GM18873 (cell line): Measurements from ENCODE around the gene CLDN14.
"Not testable (repeated sequence)": the region's sequence is repeated elsewhere in the genome, so short reads cannot be mapped to it uniquely, and the experiment has no call there.

Source experiments
- ATAC-seq: cut with Tn5 transposase; IDR thresholded peaks from one replicate; pipeline ENCODE4 v1.9.1; 2021; ENCODE audit warnings: mild to moderate bottlenecking, moderate library complexity, moderate number of reproducible peaks; ENCODE audit not compliant: unreplicated experiment, low FRiP score

The CLDN14 gene

GRCh38 chr21:36502365-36502764 lies 22.4 kb upstream of the CLDN14 start:
- ATAC-seq, result no peak

GRCh38 chr21:36501589-36501892 lies 21.6 kb upstream of the CLDN14 start:
- no peak for ATAC-seq

GRCh38 chr21:36499578-36500471 lies 19.9 kb upstream of the CLDN14 start:
- no peak for ATAC-seq

- no peak for ATAC-seq
These were observed 14.6 kb upstream of the CLDN14 start for GRCh38 chr21:36494557-36494956.

GRCh38 chr21:36491209-36491910 lies 11.4 kb upstream of the CLDN14 start:
- ATAC-seq, result no peak

GRCh38 chr21:36489776-36490165 lies 9.8 kb upstream of the CLDN14 start:
- ATAC-seq, result no peak

- ATAC-seq, result no peak
These were observed 9.3 kb upstream of the CLDN14 start for GRCh38 chr21:36489103-36489775.

GRCh38 chr21:36487641-36488307 lies 7.9 kb upstream of the CLDN14 start:
- no peak for ATAC-seq

- no peak for ATAC-seq
These were observed 6.3 kb upstream of the CLDN14 start for GRCh38 chr21:36486246-36486645.

GRCh38 chr21:36485476-36485875 lies 5.6 kb upstream of the CLDN14 start:
- ATAC-seq, result no peak

GRCh38 chr21:36483095-36483494 lies 3.2 kb upstream of the CLDN14 start:
- ATAC-seq, result no peak

GRCh38 chr21:36482673-36483072 lies 2.8 kb upstream of the CLDN14 start:
- ATAC-seq, result no peak

- no peak for ATAC-seq
These were observed 2.3 kb upstream of the CLDN14 start for GRCh38 chr21:36482181-36482580.

- ATAC-seq, result no peak
These were observed 1.7 kb upstream of the CLDN14 start for GRCh38 chr21:36481639-36482038.

- no peak for ATAC-seq
These were observed 696 bp upstream of the CLDN14 start for GRCh38 chr21:36480618-36481017.

GRCh38 chr21:36478941-36479340 lies 981 bp downstream of the CLDN14 start:
- ATAC-seq, result no peak

GRCh38 chr21:36478207-36478701 lies 1.7 kb downstream of the CLDN14 start:
- no peak for ATAC-seq

GRCh38 chr21:36477559-36477958 lies 2.4 kb downstream of the CLDN14 start:
- ATAC-seq, result no peak

GRCh38 chr21:36477001-36477400 lies 2.9 kb downstream of the CLDN14 start:
- ATAC-seq, result no peak

GRCh38 chr21:36476541-36476940 lies 3.4 kb downstream of the CLDN14 start:
- not testable (repeated sequence) for ATAC-seq

- ATAC-seq, result no peak
These were observed 5.3 kb downstream of the CLDN14 start for GRCh38 chr21:36474591-36474990.
